HEK293 (cell line): ENCODE measurements around the gene GTPBP4.

Experiments used
- BCL11B ChIP-seq: fragments of 450-650 bp; formaldehyde crosslinking; IDR thresholded peaks from 2 replicates; pipeline ENCODE4 v1.5.1; 2016; ENCODE audit warnings: low read depth, missing biosample characterization, missing genetic modification characterization
- KLF9 ChIP-seq: fragments of 450-650 bp; formaldehyde crosslinking; IDR thresholded peaks from 2 replicates; pipeline ENCODE4 v1.5.1; 2016; ENCODE audit warnings: missing biosample characterization, missing genetic modification characterization, low read depth
- ZNF544 ChIP-seq: fragments of 450-650 bp; formaldehyde crosslinking; IDR thresholded peaks from 2 replicates; pipeline ENCODE4 v1.5.0; 2017; ENCODE audit warnings: missing biosample characterization, missing genetic modification characterization
- ZNF571 ChIP-seq: fragments of 450-650 bp; formaldehyde crosslinking; IDR thresholded peaks from 2 replicates; pipeline ENCODE4 v1.5.0; 2017; ENCODE audit warnings: missing biosample characterization, missing genetic modification characterization
- ZNF626 ChIP-seq: fragments of 450-650 bp; sonication (Bioruptor Pico); formaldehyde crosslinking; IDR thresholded peaks from 2 replicates; pipeline ENCODE4 v1.5.1; 2018; ENCODE audit warnings: missing biosample characterization, missing genetic modification characterization, inconsistent platforms
- ZNF677 ChIP-seq: fragments of 450-650 bp; IDR thresholded peaks from 2 replicates; pipeline ENCODE4 v1.5.0; 2018; ENCODE audit warnings: missing biosample characterization, mild to moderate bottlenecking, missing genetic modification characterization, moderate library complexity
- ZNF776 ChIP-seq: fragments of 450-650 bp; formaldehyde crosslinking; IDR thresholded peaks from 2 replicates; pipeline ENCODE4 v1.5.0; 2017; ENCODE audit warnings: missing biosample characterization, missing genetic modification characterization, borderline replicate concordance
- TF ChIP-seq, protein P1 (sequence below): fragments of 450-650 bp; formaldehyde crosslinking; conservative IDR thresholded peaks from 2 replicates; pipeline ENCODE4 v1.5.1; 2016; ENCODE audit warnings: low read depth, missing biosample characterization, missing genetic modification characterization
- TF ChIP-seq, protein P2 (sequence below): fragments of 450-650 bp; formaldehyde crosslinking; optimal IDR thresholded peaks from 2 replicates; pipeline ENCODE3; 2016; ENCODE audit warnings: missing biosample characterization, mild to moderate bottlenecking, missing genetic modification characterization
- TF ChIP-seq, protein P3 (sequence below): fragments of 450-650 bp; formaldehyde crosslinking; IDR thresholded peaks from 2 replicates; pipeline ENCODE4 v1.5.1; 2016; ENCODE audit warnings: missing biosample characterization, missing genetic modification characterization
- TF ChIP-seq, protein P4 (sequence below): fragments of 450-650 bp; formaldehyde crosslinking; IDR thresholded peaks from 2 replicates; pipeline ENCODE4 v1.5.1; 2017; ENCODE audit warnings: missing biosample characterization, missing genetic modification characterization
- TF ChIP-seq, protein P5 (sequence below): fragments of 450-650 bp; formaldehyde crosslinking; IDR thresholded peaks from 2 replicates; pipeline ENCODE4 v1.5.1; 2016; ENCODE audit warnings: missing biosample characterization, missing genetic modification characterization
- TF ChIP-seq, protein P6 (sequence below): fragments of 450-650 bp; formaldehyde crosslinking; IDR thresholded peaks from 2 replicates; pipeline ENCODE4 v1.5.1; 2016; ENCODE audit warnings: missing biosample characterization, missing genetic modification characterization
- TF ChIP-seq, protein P7 (sequence below): fragments of 450-650 bp; formaldehyde crosslinking; IDR thresholded peaks from 2 replicates; pipeline ENCODE4 v1.5.1; 2016; ENCODE audit warnings: missing biosample characterization, missing genetic modification characterization
- TF ChIP-seq, protein P8 (sequence below): fragments of 450-650 bp; formaldehyde crosslinking; IDR thresholded peaks from 2 replicates; pipeline ENCODE4 v1.5.1; 2016; ENCODE audit warnings: missing biosample characterization, missing genetic modification characterization

GTPBP4 gene

DNA sequence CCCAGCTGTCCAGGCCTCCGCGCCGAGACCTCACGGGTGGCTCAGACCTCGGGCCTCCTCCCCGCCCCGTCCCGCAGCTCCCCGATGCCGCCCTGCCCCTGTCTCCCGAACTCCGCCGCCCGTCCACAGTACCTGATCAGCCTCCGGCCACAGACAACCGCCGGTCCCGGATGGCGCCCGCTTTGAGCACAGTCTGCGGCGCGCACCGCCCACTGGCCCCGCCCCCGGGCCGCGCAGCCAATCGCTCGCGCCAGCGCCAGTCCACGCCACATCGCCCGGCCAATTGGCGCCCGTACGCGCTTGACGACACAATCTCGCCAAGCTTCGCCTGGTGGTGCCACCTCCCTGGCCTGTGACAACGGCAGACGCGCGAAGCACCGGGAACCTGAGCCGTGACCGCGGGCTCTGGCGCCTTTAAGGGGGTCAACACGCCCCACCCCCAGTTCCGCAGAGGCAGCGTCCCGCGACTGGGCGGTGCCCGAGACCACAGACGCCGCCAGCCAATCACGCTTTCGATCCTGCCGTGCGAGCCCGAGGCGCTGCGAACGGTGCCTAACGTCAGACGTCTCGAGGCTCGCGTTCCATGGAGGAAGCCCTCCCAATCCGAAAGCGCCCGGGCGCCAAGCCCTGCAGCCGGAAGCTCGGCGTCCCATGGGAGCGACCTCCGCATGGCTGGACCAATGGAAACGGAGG, 60.6 kb downstream of the GTPBP4 start, which contains the start of gene IDI1 (continued):
- TF ChIP-seq, protein P1, sequence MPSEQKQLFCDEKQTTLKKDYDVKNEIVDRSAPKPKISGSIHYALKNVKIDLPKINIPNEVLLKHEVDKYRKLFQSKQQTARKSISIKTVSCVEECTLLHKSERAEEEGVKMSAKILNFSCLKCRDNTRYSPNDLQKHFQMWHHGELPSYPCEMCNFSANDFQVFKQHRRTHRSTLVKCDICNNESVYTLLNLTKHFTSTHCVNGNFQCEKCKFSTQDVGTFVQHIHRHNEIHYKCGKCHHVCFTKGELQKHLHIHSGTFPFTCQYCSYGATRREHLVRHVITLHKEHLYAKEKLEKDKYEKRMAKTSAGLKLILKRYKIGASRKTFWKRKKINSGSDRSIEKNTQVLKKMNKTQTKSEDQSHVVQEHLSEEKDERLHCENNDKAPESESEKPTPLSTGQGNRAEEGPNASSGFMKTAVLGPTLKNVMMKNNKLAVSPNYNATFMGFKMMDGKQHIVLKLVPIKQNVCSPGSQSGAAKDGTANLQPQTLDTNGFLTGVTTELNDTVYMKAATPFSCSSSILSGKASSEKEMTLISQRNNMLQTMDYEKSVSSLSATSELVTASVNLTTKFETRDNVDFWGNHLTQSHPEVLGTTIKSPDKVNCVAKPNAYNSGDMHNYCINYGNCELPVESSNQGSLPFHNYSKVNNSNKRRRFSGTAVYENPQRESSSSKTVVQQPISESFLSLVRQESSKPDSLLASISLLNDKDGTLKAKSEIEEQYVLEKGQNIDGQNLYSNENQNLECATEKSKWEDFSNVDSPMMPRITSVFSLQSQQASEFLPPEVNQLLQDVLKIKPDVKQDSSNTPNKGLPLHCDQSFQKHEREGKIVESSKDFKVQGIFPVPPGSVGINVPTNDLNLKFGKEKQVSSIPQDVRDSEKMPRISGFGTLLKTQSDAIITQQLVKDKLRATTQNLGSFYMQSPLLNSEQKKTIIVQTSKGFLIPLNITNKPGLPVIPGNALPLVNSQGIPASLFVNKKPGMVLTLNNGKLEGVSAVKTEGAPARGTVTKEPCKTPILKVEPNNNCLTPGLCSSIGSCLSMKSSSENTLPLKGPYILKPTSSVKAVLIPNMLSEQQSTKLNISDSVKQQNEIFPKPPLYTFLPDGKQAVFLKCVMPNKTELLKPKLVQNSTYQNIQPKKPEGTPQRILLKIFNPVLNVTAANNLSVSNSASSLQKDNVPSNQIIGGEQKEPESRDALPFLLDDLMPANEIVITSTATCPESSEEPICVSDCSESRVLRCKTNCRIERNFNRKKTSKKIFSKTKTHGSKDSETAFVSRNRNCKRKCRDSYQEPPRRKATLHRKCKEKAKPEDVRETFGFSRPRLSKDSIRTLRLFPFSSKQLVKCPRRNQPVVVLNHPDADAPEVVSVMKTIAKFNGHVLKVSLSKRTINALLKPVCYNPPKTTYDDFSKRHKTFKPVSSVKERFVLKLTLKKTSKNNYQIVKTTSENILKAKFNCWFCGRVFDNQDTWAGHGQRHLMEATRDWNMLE (tag by site-specific recombination), result no peak
- TF ChIP-seq ZNF544 (no peak), KLF9 (tag by site-specific recombination) (peak; percentile 81), ZNF626 (tag by site-specific recombination) (no peak), ZNF677 (tag by site-specific recombination) (no peak), ZNF571 (tag by site-specific recombination) (no peak), BCL11B (tag by site-specific recombination) (no peak), ZNF776 (no peak)
- TF ChIP-seq, protein P2, sequence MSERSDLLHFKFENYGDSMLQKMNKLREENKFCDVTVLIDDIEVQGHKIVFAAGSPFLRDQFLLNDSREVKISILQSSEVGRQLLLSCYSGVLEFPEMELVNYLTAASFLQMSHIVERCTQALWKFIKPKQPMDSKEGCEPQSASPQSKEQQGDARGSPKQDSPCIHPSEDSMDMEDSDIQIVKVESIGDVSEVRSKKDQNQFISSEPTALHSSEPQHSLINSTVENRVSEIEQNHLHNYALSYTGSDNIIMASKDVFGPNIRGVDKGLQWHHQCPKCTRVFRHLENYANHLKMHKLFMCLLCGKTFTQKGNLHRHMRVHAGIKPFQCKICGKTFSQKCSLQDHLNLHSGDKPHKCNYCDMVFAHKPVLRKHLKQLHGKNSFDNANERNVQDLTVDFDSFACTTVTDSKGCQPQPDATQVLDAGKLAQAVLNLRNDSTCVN (tag by site-specific recombination), result peak; percentile 98
- TF ChIP-seq, protein P3, sequence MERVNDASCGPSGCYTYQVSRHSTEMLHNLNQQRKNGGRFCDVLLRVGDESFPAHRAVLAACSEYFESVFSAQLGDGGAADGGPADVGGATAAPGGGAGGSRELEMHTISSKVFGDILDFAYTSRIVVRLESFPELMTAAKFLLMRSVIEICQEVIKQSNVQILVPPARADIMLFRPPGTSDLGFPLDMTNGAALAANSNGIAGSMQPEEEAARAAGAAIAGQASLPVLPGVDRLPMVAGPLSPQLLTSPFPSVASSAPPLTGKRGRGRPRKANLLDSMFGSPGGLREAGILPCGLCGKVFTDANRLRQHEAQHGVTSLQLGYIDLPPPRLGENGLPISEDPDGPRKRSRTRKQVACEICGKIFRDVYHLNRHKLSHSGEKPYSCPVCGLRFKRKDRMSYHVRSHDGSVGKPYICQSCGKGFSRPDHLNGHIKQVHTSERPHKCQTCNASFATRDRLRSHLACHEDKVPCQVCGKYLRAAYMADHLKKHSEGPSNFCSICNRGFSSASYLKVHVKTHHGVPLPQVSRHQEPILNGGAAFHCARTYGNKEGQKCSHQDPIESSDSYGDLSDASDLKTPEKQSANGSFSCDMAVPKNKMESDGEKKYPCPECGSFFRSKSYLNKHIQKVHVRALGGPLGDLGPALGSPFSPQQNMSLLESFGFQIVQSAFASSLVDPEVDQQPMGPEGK (tag by site-specific recombination), result peak; percentile 94
- TF ChIP-seq, protein P4, sequence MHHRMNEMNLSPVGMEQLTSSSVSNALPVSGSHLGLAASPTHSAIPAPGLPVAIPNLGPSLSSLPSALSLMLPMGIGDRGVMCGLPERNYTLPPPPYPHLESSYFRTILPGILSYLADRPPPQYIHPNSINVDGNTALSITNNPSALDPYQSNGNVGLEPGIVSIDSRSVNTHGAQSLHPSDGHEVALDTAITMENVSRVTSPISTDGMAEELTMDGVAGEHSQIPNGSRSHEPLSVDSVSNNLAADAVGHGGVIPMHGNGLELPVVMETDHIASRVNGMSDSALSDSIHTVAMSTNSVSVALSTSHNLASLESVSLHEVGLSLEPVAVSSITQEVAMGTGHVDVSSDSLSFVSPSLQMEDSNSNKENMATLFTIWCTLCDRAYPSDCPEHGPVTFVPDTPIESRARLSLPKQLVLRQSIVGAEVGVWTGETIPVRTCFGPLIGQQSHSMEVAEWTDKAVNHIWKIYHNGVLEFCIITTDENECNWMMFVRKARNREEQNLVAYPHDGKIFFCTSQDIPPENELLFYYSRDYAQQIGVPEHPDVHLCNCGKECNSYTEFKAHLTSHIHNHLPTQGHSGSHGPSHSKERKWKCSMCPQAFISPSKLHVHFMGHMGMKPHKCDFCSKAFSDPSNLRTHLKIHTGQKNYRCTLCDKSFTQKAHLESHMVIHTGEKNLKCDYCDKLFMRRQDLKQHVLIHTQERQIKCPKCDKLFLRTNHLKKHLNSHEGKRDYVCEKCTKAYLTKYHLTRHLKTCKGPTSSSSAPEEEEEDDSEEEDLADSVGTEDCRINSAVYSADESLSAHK (tag by site-specific recombination), result 0 out of 2 replicates have a peak, but pooled peaks have one; percentile 10
- TF ChIP-seq, protein P5, sequence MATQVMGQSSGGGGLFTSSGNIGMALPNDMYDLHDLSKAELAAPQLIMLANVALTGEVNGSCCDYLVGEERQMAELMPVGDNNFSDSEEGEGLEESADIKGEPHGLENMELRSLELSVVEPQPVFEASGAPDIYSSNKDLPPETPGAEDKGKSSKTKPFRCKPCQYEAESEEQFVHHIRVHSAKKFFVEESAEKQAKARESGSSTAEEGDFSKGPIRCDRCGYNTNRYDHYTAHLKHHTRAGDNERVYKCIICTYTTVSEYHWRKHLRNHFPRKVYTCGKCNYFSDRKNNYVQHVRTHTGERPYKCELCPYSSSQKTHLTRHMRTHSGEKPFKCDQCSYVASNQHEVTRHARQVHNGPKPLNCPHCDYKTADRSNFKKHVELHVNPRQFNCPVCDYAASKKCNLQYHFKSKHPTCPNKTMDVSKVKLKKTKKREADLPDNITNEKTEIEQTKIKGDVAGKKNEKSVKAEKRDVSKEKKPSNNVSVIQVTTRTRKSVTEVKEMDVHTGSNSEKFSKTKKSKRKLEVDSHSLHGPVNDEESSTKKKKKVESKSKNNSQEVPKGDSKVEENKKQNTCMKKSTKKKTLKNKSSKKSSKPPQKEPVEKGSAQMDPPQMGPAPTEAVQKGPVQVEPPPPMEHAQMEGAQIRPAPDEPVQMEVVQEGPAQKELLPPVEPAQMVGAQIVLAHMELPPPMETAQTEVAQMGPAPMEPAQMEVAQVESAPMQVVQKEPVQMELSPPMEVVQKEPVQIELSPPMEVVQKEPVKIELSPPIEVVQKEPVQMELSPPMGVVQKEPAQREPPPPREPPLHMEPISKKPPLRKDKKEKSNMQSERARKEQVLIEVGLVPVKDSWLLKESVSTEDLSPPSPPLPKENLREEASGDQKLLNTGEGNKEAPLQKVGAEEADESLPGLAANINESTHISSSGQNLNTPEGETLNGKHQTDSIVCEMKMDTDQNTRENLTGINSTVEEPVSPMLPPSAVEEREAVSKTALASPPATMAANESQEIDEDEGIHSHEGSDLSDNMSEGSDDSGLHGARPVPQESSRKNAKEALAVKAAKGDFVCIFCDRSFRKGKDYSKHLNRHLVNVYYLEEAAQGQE (tag by site-specific recombination), result no peak
- TF ChIP-seq, protein P6, sequence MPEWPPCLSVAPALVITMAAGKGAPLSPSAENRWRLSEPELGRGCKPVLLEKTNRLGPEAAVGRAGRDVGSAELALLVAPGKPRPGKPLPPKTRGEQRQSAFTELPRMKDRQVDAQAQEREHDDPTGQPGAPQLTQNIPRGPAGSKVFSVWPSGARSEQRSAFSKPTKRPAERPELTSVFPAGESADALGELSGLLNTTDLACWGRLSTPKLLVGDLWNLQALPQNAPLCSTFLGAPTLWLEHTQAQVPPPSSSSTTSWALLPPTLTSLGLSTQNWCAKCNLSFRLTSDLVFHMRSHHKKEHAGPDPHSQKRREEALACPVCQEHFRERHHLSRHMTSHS (tag by site-specific recombination), result no peak
- TF ChIP-seq, protein P7, sequence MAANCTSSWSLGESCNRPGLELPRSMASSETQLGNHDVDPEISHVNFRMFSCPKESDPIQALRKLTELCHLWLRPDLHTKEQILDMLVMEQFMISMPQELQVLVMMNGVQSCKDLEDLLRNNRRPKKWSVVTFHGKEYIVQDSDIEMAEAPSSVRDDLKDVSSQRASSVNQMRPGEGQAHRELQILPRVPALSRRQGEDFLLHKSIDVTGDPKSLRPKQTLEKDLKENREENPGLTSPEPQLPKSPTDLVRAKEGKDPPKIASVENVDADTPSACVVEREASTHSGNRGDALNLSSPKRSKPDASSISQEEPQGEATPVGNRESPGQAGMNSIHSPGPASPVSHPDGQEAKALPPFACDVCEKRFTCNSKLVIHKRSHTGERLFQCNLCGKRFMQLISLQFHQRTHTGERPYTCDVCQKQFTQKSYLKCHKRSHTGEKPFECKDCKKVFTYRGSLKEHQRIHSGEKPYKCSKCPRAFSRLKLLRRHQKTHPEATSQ, result peak; percentile 66; the same call in 1 of the 2 replicates
- TF ChIP-seq, protein P8, sequence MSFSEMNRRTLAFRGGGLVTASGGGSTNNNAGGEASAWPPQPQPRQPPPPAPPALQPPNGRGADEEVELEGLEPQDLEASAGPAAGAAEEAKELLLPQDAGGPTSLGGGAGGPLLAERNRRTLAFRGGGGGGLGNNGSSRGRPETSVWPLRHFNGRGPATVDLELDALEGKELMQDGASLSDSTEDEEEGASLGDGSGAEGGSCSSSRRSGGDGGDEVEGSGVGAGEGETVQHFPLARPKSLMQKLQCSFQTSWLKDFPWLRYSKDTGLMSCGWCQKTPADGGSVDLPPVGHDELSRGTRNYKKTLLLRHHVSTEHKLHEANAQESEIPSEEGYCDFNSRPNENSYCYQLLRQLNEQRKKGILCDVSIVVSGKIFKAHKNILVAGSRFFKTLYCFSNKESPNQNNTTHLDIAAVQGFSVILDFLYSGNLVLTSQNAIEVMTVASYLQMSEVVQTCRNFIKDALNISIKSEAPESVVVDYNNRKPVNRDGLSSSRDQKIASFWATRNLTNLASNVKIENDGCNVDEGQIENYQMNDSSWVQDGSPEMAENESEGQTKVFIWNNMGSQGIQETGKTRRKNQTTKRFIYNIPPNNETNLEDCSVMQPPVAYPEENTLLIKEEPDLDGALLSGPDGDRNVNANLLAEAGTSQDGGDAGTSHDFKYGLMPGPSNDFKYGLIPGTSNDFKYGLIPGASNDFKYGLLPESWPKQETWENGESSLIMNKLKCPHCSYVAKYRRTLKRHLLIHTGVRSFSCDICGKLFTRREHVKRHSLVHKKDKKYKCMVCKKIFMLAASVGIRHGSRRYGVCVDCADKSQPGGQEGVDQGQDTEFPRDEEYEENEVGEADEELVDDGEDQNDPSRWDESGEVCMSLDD (tag by site-specific recombination), result no peak
